ENCODE results near the gene NT5DC2. TPM values are rescaled to one million over a fixed set of nuclear protein-coding genes. Genes with fewer than 3 reads are reported as not detected.

The NT5DC2 gene
- total and polyA plus RNA-seq, 2 of the 8 experiments (the other 6 are each of a cell fraction or from before 2014, with no cell fraction given): 331 to 477 TPM

DNA sequence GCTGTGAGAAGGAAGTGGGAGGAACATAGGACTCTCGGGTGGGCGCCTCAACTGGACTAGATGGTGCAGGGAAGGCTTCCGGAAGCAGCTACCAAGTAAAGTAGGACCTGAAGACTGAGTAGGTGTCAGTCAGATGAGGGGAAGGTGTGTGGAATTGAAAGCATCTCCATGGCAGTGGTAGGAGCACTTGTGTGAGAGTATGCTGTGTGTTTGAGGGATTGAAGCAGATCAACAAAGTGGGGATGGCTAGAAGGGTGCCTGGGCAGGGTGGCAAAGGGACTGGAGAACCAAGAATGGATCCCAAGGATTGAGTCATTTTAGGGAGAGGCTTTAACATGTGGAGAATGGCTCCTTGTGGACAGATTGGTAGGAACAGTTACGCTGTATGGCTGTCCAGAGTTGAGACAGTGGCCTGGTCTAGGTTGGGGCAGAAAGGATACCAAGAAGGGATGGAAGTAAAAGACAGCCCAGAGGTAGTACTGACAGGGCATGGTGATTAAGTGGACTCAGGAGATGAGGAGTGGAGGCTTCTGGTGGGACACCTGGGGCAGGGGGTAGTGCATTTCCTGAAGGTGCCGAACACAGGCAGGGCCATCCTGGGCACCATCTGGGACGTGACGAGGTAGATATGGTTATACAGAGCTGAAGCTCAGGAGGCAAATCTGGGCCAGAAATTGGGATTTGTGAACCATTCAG lies 4.2 kb upstream of the NT5DC2 start:
- FAIRE-seq (no peak), DNase-seq (ENCODE audit: low read depth in 1 of 2, low spot score in 2 of 2) (peak in 1 of 2 experiments; percentile 35)
- no peak overlapping the region for H4K8ac ChIP-seq (ENCODE audit: extremely low read depth, insufficient read depth, low read length)
- no peak overlapping the region for H2BK15ac ChIP-seq (ENCODE audit: low read length)
- no peak overlapping the region for H4K5ac ChIP-seq (ENCODE audit: insufficient read length, low read depth, low read length)
- H3K23me2 ChIP-seq (ENCODE audit: low read depth, low read length): peaks cover 20% of the 10 kb centered on the region
- H3K4me2 ChIP-seq (ENCODE audit: insufficient read depth in 1 of 2, low read depth in 2 of 2, low read length in 2 of 2): peak overlapping the region; percentile 89 to 90
- WGBS, 2 experiments (ENCODE audit: extremely low coverage in 1 of 2, insufficient coverage in 1 of 2, insufficient read length in 1 of 2, insufficient replicate concordance in 2 of 2, low coverage in 1 of 2, low lambda C conversion rate in 2 of 2, missing lambda C conversion rate in 1 of 2): 94% methylated on average over 7 of the region's 7 CpGs; no CpG with 5 or more reads in 1 of the 2 experiments
- H2BK5ac ChIP-seq (ENCODE audit: low read depth, low read length): no peak overlapping the region
- H2AK5ac ChIP-seq (ENCODE audit: low read depth, low read length): no peak overlapping the region
- H2BK12ac ChIP-seq (ENCODE audit: low read depth, low read length): no peak overlapping the region
- no peak overlapping the region for H4K91ac ChIP-seq (replicated peaks; ENCODE audit: insufficient read length, low read length)
- no peak overlapping the region for H2BK20ac ChIP-seq (ENCODE audit: low read length)
- no peak overlapping the region for H3K23ac ChIP-seq (ENCODE audit: insufficient read length)
- peak overlapping the region; percentile 81 to 91 (median 88); a peak in 7 of 8 replicates for H3K4me3 ChIP-seq (ENCODE audit: extremely low read depth in 1 of 4, insufficient read depth in 2 of 4, low read depth in 3 of 4, low read length in 4 of 4)
- peaks cover 0 to 10% (median under 1%) of the 10 kb centered on the region in 4 experiments; a peak in 1 of 8 replicates for H3K36me3 ChIP-seq (ENCODE audit: control insufficient read depth in 2 of 4, insufficient read depth in 4 of 4, low read length in 3 of 4)
- peak overlapping the region in 1 of 4 experiments; percentile 77; a peak in 1 of 7 replicates for H3K9ac ChIP-seq (replicated peaks in 1 of 4; ENCODE audit: extremely low read depth in 1 of 4, low read depth in 3 of 4, low read length in 3 of 4)
- H3K18ac ChIP-seq (ENCODE audit: extremely low read depth, low read length): no peak overlapping the region
- no peaks in the 10 kb centered on the region for H3K27me3 ChIP-seq (replicated peaks in 1 of 4; ENCODE audit: control insufficient read depth in 3 of 4, extremely low read depth in 1 of 4, insufficient read depth in 3 of 4, low read length in 3 of 4)
- no peak overlapping the region for H3K14ac ChIP-seq (ENCODE audit: insufficient read length)
- no peak overlapping the region for H3K56ac ChIP-seq (replicated peaks; ENCODE audit: insufficient read length, low read depth, low read length)
- H2BK120ac ChIP-seq (replicated peaks; ENCODE audit: low read depth, low read length): no peak overlapping the region
- no peak overlapping the region for H3K4ac ChIP-seq (replicated peaks; ENCODE audit: insufficient read length, low read depth, low read length)
- peaks cover 4 to 18% of the 10 kb centered on the region in 2 experiments for H4K20me1 ChIP-seq (replicated peaks in 1 of 2; ENCODE audit: control insufficient read depth in 1 of 2, insufficient read depth in 2 of 2, low read length in 2 of 2)
- H3K79me2 ChIP-seq (ENCODE audit: control insufficient read depth in 1 of 2, insufficient read depth in 2 of 2, low read length in 2 of 2): peaks cover 12 to 31% of the 10 kb centered on the region in 2 experiments
- peaks cover 12% of the 10 kb centered on the region for H3K79me1 ChIP-seq (ENCODE audit: low read depth, low read length)
- H3K9me3 ChIP-seq (ENCODE audit: insufficient read depth in 2 of 2, low read depth in 1 of 2, low read length in 1 of 2): no peaks in the 10 kb centered on the region
- TF ChIP-seq POLR2A (IDR thresholded peaks at IDR 0.05; ENCODE audit: control extremely low read depth in 1 of 2, low read depth in 2 of 2, low read length in 2 of 2) (no peak), HDAC6 (IDR thresholded peaks at IDR 0.05; ENCODE audit: low read depth, low read length) (no peak), SP1 (IDR thresholded peaks at IDR 0.05; ENCODE audit: low read depth, low read length) (no peak), JUND (IDR thresholded peaks at IDR 0.05; ENCODE audit: low read length) (no peak), TBP (IDR thresholded peaks at IDR 0.05; ENCODE audit: low read depth, low read length) (no peak), EZH2 (IDR thresholded peaks at IDR 0.05; ENCODE audit: low read depth, low read length, severe bottlenecking) (no peak), EGR1 (IDR thresholded peaks at IDR 0.05; ENCODE audit: borderline replicate concordance, low read depth, low read length) (no peak)
- CTCF ChIA-PET (ENCODE audit: partially characterized antibody): no interaction called here
- H3K4me1 ChIP-seq (replicated peaks in 1 of 4; ENCODE audit: control insufficient read depth in 3 of 4, insufficient read depth in 4 of 4, low read length in 3 of 4): peaks cover 7 to 25% (median 14%) of the 10 kb centered on the region in 4 experiments
- POLR2A ChIA-PET (ENCODE audit: partially characterized antibody): interaction anchor here (1.0 to 1.7 kb wide), 2 partner anchors 22 to 30 kb away, joined by 3 to 5 read pairs; no protein-coding TSS in a partner anchor
- no peak overlapping the region for H2AFZ ChIP-seq (ENCODE audit: low read length)
- H3K27ac ChIP-seq (ENCODE audit: low read depth, low read length): no peak overlapping the region
